Renal cortical epithelial cell (primary cell): ENCODE results near the gene SLC25A38. TPM values are rescaled to one million over a fixed set of nuclear protein-coding genes. Genes with fewer than 3 reads are reported as not detected.
"Not testable (repeated sequence)": the region's sequence is repeated elsewhere in the genome, so short reads cannot be mapped to it uniquely, and the experiment has no call there.

Experiments used
- DNase-seq: peaks from one replicate; pipeline ENCODE4 v3.0.0-alpha.2; 2011; ENCODE audit warnings: low read depth
- total RNA-seq: library from RNA; depleted of rRNA; stranded (reverse); fragments of >200 nt; gene quantifications from 2 replicates; pipeline ENCODE4 v1.2.3, GENCODE V29; 2014

The SLC25A38 gene
- total RNA-seq, 1 donor from 2014 or later: 19.7 TPM

- no peak for DNase-seq
Observed at GRCh38 chr3:39407259-39407629, 24.1 kb downstream of the SLC25A38 start.

GRCh38 chr3:39407773-39408492 lies 24.8 kb downstream of the SLC25A38 start:
- no peak for DNase-seq

DNA sequence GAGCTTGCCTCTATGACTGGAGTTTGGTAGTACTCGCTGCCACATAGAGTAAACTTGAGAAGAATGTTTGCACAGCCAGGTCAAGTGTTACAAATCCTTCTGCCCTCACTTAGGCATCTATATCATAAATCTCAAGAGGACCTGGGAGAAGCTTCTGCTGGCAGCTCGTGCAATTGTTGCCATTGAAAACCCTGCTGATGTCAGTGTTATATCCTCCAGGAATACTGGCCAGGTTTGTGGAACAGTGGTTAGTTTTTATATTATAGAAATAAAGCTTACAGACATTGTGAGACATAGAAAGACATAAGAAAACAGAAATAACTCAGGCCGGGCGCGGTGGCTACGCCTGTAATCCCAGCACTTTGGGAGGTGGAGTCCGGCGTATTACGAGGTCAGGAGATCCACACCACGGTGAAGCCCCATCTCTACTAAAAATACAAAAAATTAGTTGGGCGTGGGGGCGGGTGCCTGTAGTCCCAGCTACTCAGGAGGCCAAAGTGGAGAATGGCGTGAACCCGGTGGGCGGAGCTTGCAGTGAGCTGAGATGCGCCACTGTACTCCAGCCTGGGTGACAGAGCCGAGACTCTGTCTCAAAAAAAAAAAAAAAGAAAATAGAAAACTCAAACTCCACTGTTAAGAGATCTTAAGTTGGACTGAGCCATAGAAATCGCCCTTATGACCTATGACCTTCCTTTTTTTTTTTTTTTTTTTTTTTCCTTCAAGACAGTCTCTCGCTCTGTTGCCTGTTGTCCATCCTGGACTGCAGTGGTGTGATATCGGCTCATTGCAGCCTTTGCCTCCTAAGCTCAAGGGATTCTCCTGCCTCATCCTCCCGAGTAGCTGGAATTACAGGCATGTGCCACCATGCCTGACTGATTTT lies 25.6 kb downstream of the SLC25A38 start:
- DNase-seq: no peak

- no peak for DNase-seq
Observed at GRCh38 chr3:39409514-39410136, 26.5 kb downstream of the SLC25A38 start.

GRCh38 chr3:39410893-39411292 lies 27.7 kb downstream of the SLC25A38 start:
- DNase-seq: no peak

GRCh38 chr3:39412668-39413260 lies 29.6 kb downstream of the SLC25A38 start:
- DNase-seq: no peak

DNA sequence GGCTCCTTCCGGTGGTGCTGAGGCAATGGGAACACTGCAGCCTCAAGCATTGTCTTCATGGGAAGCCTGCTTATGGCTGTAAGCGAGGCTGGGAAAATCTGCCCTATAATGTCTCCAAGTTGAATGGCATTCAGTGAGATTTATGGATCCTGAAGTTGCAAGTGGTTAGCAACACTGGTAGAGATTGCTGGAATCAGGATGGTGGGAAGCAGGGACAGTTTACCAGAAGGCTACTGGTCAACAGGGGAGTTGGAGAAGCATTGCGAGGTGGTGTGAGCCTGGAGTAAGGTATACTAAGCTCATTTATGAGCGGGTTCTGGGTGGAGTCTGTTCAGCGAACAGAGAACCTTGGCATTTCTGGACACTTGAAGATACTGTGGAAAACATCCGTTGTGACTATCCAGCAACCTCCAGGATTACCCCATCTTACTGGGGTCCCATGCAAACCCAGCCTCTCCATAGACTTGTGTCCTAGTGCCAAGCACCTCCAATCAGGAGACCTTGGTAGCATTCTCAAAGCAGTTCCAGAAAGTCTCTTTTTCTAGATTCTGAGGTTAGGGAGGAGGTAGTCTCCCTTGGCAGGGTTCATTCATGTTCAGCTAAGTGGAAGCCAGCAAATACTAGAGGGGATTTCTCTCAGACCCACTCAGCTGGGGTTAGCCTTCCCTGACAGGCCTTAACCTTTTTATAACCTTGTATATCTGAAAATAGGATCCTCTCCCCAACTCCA lies 30.7 kb downstream of the SLC25A38 start:
- DNase-seq: no peak

- no peak for DNase-seq
Observed at GRCh38 chr3:39414421-39414907, 31.3 kb downstream of the SLC25A38 start.

- DNase-seq: not testable (repeated sequence)
Observed at GRCh38 chr3:39415302-39415701, 32.1 kb downstream of the SLC25A38 start.

- DNase-seq: no peak
Observed at GRCh38 chr3:39415983-39416382, 32.8 kb downstream of the SLC25A38 start.

DNA sequence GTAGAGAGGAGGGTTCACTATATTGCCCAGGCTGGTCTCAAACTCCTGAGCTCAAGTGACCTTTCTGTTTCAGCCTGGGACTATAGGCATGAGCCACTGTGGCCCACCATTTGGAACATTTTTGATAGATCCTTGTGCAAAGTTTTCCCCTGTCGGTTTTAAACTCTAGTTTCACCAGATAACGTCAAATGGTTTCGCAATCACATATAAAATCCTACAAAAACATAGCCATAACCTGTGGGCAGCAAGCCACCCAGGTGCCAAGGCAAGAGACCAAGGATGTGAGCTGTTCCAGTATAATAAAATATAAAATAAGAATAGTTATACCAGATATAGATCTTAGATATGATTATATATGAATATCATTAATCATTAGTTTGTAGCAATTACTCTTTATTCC lies 33.8 kb downstream of the SLC25A38 start:
- DNase-seq: not testable (repeated sequence)

DNA sequence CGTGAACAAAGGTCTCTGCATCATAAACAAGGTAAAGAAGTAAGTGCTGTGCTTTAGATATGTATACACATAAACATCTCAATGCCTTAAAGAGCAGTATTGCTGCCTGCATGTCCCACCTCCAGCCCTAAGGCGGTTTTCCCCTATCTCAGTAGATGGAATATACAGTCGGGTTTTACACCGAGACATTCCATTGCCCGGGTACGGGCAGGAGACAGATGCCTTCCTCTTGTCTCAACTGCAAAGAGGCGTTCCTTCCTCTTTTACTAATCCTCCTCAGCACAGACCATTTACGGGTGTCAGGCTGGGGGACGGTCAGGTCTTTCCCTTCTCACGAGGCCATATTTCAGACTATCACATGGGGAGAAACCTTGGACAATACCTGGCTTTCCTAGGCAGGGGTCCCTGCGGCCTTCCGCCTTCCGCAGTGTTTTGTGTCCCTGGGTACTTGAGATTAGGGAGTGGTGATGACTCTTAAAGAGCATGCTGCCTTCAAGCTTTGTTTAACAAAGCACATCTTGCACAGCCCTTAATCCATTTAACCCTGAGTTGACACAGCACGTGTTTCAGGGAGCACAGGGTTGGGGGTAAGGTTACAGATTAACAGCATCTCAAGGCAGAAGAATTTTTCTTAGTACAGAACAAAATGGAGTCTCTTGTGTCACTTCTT lies 35.5 kb downstream of the SLC25A38 start:
- not testable (repeated sequence) for DNase-seq

- DNase-seq: no peak
Observed at GRCh38 chr3:39419742-39420315, 36.7 kb downstream of the SLC25A38 start.

DNA sequence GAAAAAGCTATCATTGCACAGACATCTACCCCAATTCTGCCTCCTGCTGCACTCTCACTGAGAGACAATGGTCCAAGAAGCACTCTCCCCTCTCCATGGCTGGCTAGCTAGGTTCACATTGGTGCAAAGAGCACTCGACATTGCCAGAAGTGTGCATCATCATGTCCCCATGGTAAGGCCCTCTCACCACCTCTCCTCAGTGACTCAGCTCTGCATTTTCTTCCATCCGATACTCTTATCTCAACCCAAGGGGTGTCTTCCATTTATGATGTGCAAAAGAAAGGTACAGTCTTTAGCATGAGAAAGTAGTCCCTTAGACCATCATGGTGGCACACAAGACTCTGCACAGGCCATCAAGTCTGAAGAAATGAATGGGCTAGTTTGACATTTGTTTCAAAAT lies 37.4 kb downstream of the SLC25A38 start:
- no peak for DNase-seq

GRCh38 chr3:39423436-39423970 lies 40.3 kb downstream of the SLC25A38 start:
- DNase-seq: no peak

DNA sequence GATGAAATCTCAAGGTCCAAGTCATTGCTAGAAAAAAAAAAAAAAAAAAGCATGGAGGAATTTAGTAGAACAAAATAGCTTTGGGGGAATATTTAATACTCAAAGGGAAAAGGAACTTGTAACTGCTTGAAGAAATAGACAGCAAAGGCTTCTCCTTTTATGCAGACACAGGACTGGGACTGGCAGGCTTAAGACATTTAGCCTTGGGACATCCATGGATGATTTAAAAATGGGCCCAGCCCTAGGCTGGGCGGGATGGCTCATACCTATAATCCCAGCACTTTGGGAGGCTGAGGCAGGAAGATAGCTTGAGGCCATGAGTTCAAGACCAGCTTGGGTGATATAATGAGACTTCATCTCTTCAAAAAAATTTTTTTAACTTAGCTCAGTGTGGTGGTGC lies 43.1 kb downstream of the SLC25A38 start:
- no peak for DNase-seq

GRCh38 chr3:39427506-39427905 lies 44.3 kb downstream of the SLC25A38 start:
- DNase-seq: no peak

GRCh38 chr3:39428745-39429201 lies 45.6 kb downstream of the SLC25A38 start:
- no peak for DNase-seq

- DNase-seq: no peak
Observed at GRCh38 chr3:39429466-39429865, 46.3 kb downstream of the SLC25A38 start.

- DNase-seq: no peak
Observed at GRCh38 chr3:39432342-39432741, 49.2 kb downstream of the SLC25A38 start.
